HG03066 (cell line): ENCODE results near the gene RPL36.
"Not testable (repeated sequence)": the region's sequence is repeated elsewhere in the genome, so short reads cannot be mapped to it uniquely, and the experiment has no call there.

Source experiments
- ATAC-seq: cut with Tn5 transposase; IDR thresholded peaks from one replicate; pipeline ENCODE4 v1.9.1; 2021; ENCODE audit warnings: low read depth; ENCODE audit not compliant: unreplicated experiment

Gene RPL36

GRCh38 chr19:5687360-5688198 is 2.5 kb upstream of the RPL36 start:
- ATAC-seq, result no peak

DNA sequence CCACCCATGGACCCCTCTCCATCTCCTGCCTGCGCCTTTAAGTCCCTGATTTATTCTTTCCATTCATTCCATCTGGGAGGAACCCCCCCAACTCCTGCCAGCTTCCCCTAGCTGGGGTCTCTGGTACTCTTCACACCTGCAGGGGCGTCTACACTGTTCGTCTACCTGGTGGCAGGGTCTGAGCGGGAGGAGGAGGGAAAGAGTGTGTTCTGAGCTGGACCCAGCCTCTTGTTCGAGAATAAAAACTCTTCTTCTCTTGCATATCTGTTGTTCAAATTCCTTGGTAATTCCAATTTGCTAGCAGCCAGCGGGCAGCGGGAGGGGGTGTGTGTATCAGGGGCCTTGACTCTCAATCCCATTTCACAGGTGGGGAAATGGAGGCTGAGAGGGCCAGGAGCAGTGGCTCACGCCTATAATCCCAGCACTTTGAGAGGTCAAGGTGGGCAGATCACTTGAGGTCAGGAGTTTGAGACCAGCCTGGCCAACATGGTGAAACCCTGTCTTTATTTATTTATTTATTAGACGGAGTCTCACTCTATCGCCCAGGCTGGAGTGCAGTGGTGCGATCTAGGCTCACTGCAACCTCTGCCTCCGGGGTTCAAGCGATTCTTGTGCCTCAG is 1.7 kb upstream of the RPL36 start:
- not testable (repeated sequence) for ATAC-seq

DNA sequence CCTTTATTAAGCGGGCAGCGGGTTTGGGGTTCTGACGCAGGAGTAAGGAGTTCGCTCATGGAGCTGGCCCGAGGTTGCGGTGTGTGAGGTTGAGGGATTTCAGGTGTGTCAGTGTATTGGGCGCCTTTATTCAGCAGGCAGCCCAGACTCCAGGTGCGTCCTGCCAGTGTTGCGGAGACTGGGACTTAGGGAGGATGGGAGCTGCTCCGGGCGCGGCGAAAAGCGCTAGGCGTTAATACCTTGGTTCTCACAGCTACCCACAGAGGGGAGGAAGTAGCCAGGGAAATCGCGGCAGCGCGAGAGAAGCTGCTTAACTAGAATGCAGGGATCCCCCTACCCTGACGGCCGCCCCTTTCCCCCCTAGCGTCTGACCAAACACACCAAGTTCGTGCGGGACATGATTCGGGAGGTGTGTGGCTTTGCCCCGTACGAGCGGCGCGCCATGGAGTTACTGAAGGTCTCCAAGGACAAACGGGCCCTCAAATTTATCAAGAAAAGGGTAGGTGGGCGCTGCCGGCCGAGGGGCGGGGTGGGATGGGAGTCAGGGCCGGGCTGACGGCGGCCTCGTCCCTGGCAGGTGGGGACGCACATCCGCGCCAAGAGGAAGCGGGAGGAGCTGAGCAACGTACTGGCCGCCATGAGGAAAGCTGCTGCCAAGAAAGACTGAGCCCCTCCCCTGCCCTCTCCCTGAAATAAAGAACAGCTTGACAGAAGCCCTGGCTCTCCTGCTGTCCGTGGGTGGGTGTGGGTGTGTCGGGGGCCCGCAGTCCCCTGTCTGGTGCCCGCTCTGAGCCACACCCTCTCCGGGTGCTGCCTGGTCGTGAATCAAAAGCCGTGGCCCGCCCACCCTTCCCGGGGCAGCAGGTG is 1.1 kb downstream of the RPL36 start:
- ATAC-seq, result no peak

- no peak for ATAC-seq
These were observed 2.0 kb downstream of the RPL36 start for GRCh38 chr19:5691822-5692722.

- no peak for ATAC-seq
These were observed 2.7 kb downstream of the RPL36 start for GRCh38 chr19:5692723-5693194.

GRCh38 chr19:5693195-5694166 is 3.4 kb downstream of the RPL36 start:
- ATAC-seq, result no peak

DNA sequence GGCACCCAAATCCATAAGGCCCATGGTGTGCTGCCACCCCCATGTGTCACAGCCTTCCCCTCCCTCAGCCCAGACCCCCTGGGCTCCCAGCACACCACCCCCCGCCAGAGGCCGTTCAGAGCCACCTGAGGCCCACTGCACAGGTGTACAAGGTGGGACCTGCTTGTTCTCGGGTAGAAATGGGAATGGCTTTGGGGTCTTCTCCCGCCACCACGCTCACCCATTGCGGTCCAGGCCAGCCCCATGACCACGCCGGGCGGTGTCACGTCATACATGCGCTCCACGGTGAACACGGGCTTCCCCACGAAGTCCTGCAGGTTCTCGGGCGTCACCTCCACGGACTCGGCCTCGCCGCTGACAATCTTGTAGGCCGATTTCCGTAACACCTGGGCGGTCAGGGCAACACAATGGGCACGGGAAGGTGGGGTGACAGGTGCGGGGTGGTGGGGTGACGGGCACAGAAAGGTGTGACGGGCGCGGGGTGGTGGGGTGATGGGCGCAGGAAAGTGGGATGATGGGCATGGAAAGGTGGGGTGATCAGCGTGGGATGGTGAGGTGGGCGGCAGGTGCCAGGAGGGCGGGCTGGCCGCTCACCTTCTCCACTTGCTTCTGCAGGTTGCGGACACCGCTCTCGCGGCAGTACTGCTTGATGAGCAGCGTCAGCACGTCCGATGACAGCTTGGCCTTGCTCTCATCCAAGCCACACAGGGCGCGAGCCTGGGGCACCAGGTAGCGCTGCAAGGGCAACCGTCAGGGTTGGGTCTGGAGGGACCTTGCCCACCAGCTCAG is 4.3 kb downstream of the RPL36 start:
- ATAC-seq, result no peak

- no peak for ATAC-seq
These were observed 5.0 kb downstream of the RPL36 start for GRCh38 chr19:5694956-5695648.

DNA sequence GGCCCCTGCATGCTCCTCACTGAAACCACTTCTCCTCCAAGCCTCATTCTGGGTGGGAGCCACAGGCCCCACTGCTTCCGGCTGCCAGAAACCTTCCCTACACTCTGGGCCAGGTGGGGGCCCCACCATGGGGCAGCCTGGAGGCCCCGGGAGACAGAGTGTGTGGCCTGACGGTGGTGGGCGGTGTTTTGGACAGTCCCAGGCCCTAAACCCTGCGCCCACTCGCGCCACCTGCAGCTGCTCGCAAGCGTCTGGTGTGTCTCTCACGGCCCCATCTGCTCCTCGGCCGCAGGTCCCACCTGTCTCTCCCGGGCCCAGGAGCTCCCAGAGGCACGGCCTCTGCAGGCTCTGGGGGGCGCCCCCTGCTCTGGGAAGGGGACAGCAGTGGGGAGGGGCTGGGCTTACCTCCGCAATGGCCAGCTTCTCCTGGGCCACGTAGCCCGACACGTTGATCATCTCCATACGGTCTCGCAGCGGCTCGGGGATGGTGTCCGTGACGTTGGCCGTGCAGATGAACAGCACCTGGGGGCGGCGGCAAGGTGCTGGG is 5.6 kb downstream of the RPL36 start:
- ATAC-seq, result no peak

GRCh38 chr19:5696196-5697021 is 6.3 kb downstream of the RPL36 start:
- ATAC-seq, result no peak

GRCh38 chr19:5697022-5697889 is 7.2 kb downstream of the RPL36 start:
- no peak for ATAC-seq

DNA sequence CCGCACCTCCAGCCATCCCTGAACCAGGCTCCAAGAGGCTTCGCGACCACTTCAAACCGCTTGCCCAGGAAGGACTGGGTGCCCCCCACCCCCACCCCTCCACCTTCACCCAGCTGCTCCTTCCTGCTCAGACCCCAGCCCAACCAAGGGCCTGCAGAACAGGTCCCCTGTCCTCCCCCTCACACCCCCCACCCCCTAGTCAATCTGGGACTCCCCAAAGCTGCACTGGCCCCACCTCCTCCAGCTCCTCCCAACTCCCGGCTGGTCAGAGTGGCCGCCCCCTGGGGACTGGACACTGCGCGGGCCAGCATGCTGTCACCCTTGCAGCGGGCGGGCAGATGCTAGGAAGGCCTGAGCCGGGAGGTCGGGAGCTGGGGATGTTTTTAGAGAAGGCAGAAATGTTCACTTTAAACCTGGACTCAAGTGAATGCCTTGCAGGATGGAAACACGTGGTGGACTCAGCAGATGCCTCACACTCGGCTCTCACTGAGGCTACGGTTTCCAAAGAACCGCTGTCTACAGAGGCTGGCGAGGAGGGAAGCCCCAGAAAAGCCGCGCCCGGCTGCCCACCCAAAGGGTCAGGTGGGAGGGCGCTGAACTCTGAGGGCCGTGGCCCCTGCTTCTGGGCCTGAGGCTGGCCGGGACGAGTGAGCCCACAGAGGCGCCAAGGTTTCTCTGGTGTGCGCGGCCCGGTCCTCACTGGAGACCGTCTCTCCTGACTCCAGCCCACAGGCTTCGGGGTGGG is 8.0 kb downstream of the RPL36 start:
- ATAC-seq, result no peak

GRCh38 chr19:5698635-5699422 is 8.7 kb downstream of the RPL36 start:
- ATAC-seq, result no peak

GRCh38 chr19:5700455-5701092 is 10.5 kb downstream of the RPL36 start:
- no peak for ATAC-seq
